ENCODE results near the gene MAP4K4. TPM values are rescaled to one million over a fixed set of nuclear protein-coding genes. Genes with fewer than 3 reads are reported as not detected.

Gene MAP4K4
- total and polyA plus RNA-seq, 4 donors = 19.7 to 91.7 (median 54.0) TPM

GRCh38 chr2:101828673-101829334, 131.3 kb downstream of the MAP4K4 start:
- no peak overlapping the region for H3K4me3 ChIP-seq
- peaks cover 11 to 42% (median 36%) of the 10 kb centered on the region in 5 donors for H3K4me1 ChIP-seq (ENCODE audit: control insufficient read depth in 5 of 5, insufficient read depth in 5 of 5, low read length in 5 of 5)
- no peak for TF ChIP-seq CTCF (IDR thresholded peaks at IDR 0.05; ENCODE audit: control extremely low read depth, extremely low read depth)
- ATAC-seq (ENCODE audit: insufficient read depth, low FRiP score) (no peak), DNase-seq (peak; percentile 76 to 99 (median 98))
- 51 to 74% methylated on average over 7 of the region's 7 CpGs for WGBS, 2 donors
- H3K9me3 ChIP-seq (ENCODE audit: control insufficient read depth in 4 of 4, insufficient read depth in 3 of 4, low read length in 3 of 4) = no peaks in the 10 kb centered on the region
- H3K9ac ChIP-seq (ENCODE audit: insufficient read depth in 1 of 2, low read length in 2 of 2) = peak overlapping the region in 1 of 2 donors; percentile 15
- H3K27me3 ChIP-seq (ENCODE audit: control insufficient read depth in 3 of 3, insufficient read depth in 3 of 3, low read length in 2 of 3) = no peaks in the 10 kb centered on the region
- peak overlapping the region; percentile 41 to 86 for H3K27ac ChIP-seq (ENCODE audit: low read depth in 1 of 2, low read length in 1 of 2)
- peaks cover 6 to 45% (median 14%) of the 10 kb centered on the region in 4 donors for H3K36me3 ChIP-seq (ENCODE audit: control insufficient read depth in 4 of 4, insufficient read depth in 4 of 4, low read length in 4 of 4)

- TF ChIP-seq CTCF (IDR thresholded peaks at IDR 0.05; ENCODE audit: control extremely low read depth, extremely low read depth) = no peak
- H3K4me3 ChIP-seq = no peak overlapping the region
- no peaks in the 10 kb centered on the region for H3K9me3 ChIP-seq (ENCODE audit: control insufficient read depth in 4 of 4, insufficient read depth in 3 of 4, low read length in 3 of 4)
- WGBS, 2 donors = 89 to 94% methylated on average over 3 of the region's 3 CpGs
- peak overlapping the region; percentile 41 to 86 for H3K27ac ChIP-seq (ENCODE audit: low read depth in 1 of 2, low read length in 1 of 2)
- H3K9ac ChIP-seq (ENCODE audit: insufficient read depth in 1 of 2, low read length in 2 of 2) = no peak overlapping the region
- DNase-seq = no peak
- no peak for ATAC-seq (ENCODE audit: insufficient read depth, low FRiP score)
- H3K4me1 ChIP-seq (ENCODE audit: control insufficient read depth in 5 of 5, insufficient read depth in 5 of 5, low read length in 5 of 5) = peaks cover 11 to 42% (median 36%) of the 10 kb centered on the region in 5 donors
- H3K36me3 ChIP-seq (ENCODE audit: control insufficient read depth in 4 of 4, insufficient read depth in 4 of 4, low read length in 4 of 4) = peaks cover 8 to 48% (median 16%) of the 10 kb centered on the region in 4 donors
- no peaks in the 10 kb centered on the region for H3K27me3 ChIP-seq (ENCODE audit: control insufficient read depth in 3 of 3, insufficient read depth in 3 of 3, low read length in 2 of 3)
Measured at GRCh38 chr2:101829429-101829828, 131.9 kb downstream of the MAP4K4 start.

GRCh38 chr2:101830146-101830545, 132.6 kb downstream of the MAP4K4 start:
- no peak for TF ChIP-seq CTCF (IDR thresholded peaks at IDR 0.05; ENCODE audit: control extremely low read depth, extremely low read depth)
- no peaks in the 10 kb centered on the region for H3K27me3 ChIP-seq (ENCODE audit: control insufficient read depth in 3 of 3, insufficient read depth in 3 of 3, low read length in 2 of 3)
- peak overlapping the region in 1 of 2 donors; percentile 61 for H3K27ac ChIP-seq (ENCODE audit: low read depth in 1 of 2, low read length in 1 of 2)
- H3K36me3 ChIP-seq (ENCODE audit: control insufficient read depth in 4 of 4, insufficient read depth in 4 of 4, low read length in 4 of 4) = peaks cover 8 to 53% (median 20%) of the 10 kb centered on the region in 4 donors
- DNase-seq (no peak), ATAC-seq (ENCODE audit: insufficient read depth, low FRiP score) (no peak)
- no peaks in the 10 kb centered on the region for H3K9me3 ChIP-seq (ENCODE audit: control insufficient read depth in 4 of 4, insufficient read depth in 3 of 4, low read length in 3 of 4)
- no peak overlapping the region for H3K9ac ChIP-seq (ENCODE audit: insufficient read depth in 1 of 2, low read length in 2 of 2)
- peaks cover 11 to 41% (median 36%) of the 10 kb centered on the region in 5 donors for H3K4me1 ChIP-seq (ENCODE audit: control insufficient read depth in 5 of 5, insufficient read depth in 5 of 5, low read length in 5 of 5)
- 70 to 91% methylated on average over 1 of the region's 1 CpG for whole genome bisulfite sequencing, 2 donors
- H3K4me3 ChIP-seq = no peak overlapping the region

Measured in lung (tissue), 12 donors.